Natural killer cell (primary cell): ENCODE data around the gene ATP2B1. TPM values are rescaled to one million over a fixed set of nuclear protein-coding genes. Genes with fewer than 3 reads are reported as not detected.
A peak's percentile ranks its signal among the peaks of the same experiment; 100 is the strongest.

Source experiments
- ATAC-seq, 3 donors: fragments of 150-1000 bp in 2 of 3; fragments of 200-7000 bp in 1 of 3; cut with Tn5 transposase; 1 replicate in 1 of 3; 2 replicates in 2 of 3; pipeline ENCODE4 v1.10.0; 2021; ENCODE audit warnings: mild to moderate bottlenecking in 2 of 3, moderate library complexity in 2 of 3
- DNase-seq, 2 donors: peaks; one replicate each; pipeline versions ENCODE4 v3.0.0 to v3.0.0-alpha.2; 2013 to 2021; ENCODE audit warnings: mixed read lengths in 1 of 2
- H3K27ac ChIP-seq: one replicate; pipeline ENCODE4 v1.5.1; 2013; ENCODE audit warnings: mild to moderate bottlenecking, low read length
- H3K27me3 ChIP-seq: one replicate; pipeline ENCODE4 v1.6.1; 2013; ENCODE audit warnings: low read length; ENCODE audit not compliant: control insufficient read depth, insufficient read depth
- H3K36me3 ChIP-seq: one replicate; pipeline ENCODE4 v1.6.1; 2013; ENCODE audit warnings: low read length; ENCODE audit not compliant: control insufficient read depth, insufficient read depth
- H3K4me1 ChIP-seq: one replicate; pipeline ENCODE4 v1.6.1; 2013; ENCODE audit warnings: low read length; ENCODE audit not compliant: control insufficient read depth, insufficient read depth
- H3K4me3 ChIP-seq: one replicate; pipeline ENCODE4 v1.5.1; 2013; ENCODE audit warnings: low read length
- H3K9me3 ChIP-seq: one replicate; pipeline ENCODE4 v1.6.1; 2013; ENCODE audit warnings: low read length; ENCODE audit not compliant: control insufficient read depth, insufficient read depth
- H3K27ac Mint-ChIP-seq, 2 donors: one replicate each; pipeline ENCODE4 v1.8.0; 2022; ENCODE audit warnings: mild to moderate bottlenecking in 2 of 2, mixed read lengths in 2 of 2, moderate library complexity in 1 of 2
- H3K27me3 Mint-ChIP-seq, 2 donors: one replicate each; pipeline ENCODE4 v1.8.0; 2022; ENCODE audit warnings: low read depth in 2 of 2, mixed read lengths in 2 of 2
- H3K36me3 Mint-ChIP-seq: one replicate; pipeline ENCODE4 v1.8.0; 2022; ENCODE audit warnings: mixed read lengths
- H3K4me1 Mint-ChIP-seq, 2 donors: one replicate each; pipeline ENCODE4 v1.8.0; 2022; ENCODE audit warnings: mixed read lengths in 2 of 2
- H3K4me3 Mint-ChIP-seq: one replicate; pipeline ENCODE4 v1.8.0; 2022; ENCODE audit warnings: mild to moderate bottlenecking, moderate library complexity, mixed read lengths
- H3K9me3 Mint-ChIP-seq, 2 donors: one replicate each; pipeline ENCODE4 v1.8.0; 2022; ENCODE audit warnings: mixed read lengths in 2 of 2
- WGBS: methylation state at CpG from one replicate; pipeline ENCODE4 v1.1.7; 2013; ENCODE audit warnings: missing lambda C conversion rate; ENCODE audit not compliant: insufficient coverage; 5-methylcytosine and 5-hydroxymethylcytosine counted together
- intact Hi-C: fragments of 100-400 bp; cut with micrococcal nuclease; formaldehyde crosslinking; loops from one replicate; pipeline ENCODE4 v1.14.2; 2022
- total RNA-seq, 4 donors: library from RNA; stranded (reverse); fragments of 120-200 nt in 1 of 4; gene quantifications; one replicate each; pipeline versions ENCODE4 v1.2.3 to v1.2.4, GENCODE V29; 2013 to 2022
- TF ChIP-seq, protein P1 (sequence below): fragments of 200-600 bp; IDR thresholded peaks from one replicate; pipeline ENCODE4 v1.8.0; 2022; ENCODE audit warnings: antibody characterized with exemption

Gene ATP2B1
- total RNA-seq, 3 donors from 2014 or later (not counting 1 experiment from before 2014, with no cell fraction given): 87.8 to 97.6 (median 97.3) TPM

DNA sequence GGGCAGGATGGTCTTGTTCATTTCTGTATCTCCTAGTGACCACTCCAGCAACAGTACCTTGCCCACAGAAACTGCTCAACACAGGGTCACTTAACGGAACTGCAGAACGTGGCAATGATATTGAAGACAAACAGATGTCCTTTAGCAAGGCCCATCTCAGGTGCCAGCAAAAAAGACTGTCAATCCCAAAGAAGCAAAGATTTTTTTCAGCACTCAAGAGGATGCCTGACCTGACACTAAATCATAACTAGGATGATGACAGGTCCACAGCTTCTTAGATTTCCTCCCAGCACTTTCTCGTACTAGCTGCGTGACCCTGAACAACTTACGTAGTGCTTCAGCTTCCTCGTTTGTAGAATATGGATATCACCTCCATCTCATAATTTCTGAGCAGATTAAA, 39.4 kb downstream of the ATP2B1 start:
- no peak for DNase-seq
- 92% methylated on average over 6 of the region's 6 CpGs for WGBS
- H3K27ac Mint-ChIP-seq: no peak overlapping the region
- H3K4me3 Mint-ChIP-seq: no peak overlapping the region
- H3K36me3 Mint-ChIP-seq: no peaks in the 10 kb centered on the region
- ATAC-seq: no peak
- Histone ChIP-seq H3K9me3 (no peaks in the 10 kb centered on the region), H3K4me1 (peaks cover 5% of the 10 kb centered on the region), H3K36me3 (no peaks in the 10 kb centered on the region), H3K4me3 (no peak overlapping the region), H3K27ac (no peak overlapping the region), H3K27me3 (no peaks in the 10 kb centered on the region)
- no peaks in the 10 kb centered on the region for H3K27me3 Mint-ChIP-seq
- intact Hi-C loops: no loop called here
- TF ChIP-seq, protein P1, sequence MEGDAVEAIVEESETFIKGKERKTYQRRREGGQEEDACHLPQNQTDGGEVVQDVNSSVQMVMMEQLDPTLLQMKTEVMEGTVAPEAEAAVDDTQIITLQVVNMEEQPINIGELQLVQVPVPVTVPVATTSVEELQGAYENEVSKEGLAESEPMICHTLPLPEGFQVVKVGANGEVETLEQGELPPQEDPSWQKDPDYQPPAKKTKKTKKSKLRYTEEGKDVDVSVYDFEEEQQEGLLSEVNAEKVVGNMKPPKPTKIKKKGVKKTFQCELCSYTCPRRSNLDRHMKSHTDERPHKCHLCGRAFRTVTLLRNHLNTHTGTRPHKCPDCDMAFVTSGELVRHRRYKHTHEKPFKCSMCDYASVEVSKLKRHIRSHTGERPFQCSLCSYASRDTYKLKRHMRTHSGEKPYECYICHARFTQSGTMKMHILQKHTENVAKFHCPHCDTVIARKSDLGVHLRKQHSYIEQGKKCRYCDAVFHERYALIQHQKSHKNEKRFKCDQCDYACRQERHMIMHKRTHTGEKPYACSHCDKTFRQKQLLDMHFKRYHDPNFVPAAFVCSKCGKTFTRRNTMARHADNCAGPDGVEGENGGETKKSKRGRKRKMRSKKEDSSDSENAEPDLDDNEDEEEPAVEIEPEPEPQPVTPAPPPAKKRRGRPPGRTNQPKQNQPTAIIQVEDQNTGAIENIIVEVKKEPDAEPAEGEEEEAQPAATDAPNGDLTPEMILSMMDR: no peak
- H3K4me1 Mint-ChIP-seq: peaks cover 73 to 87% of the 10 kb centered on the region in 2 donors
- H3K9me3 Mint-ChIP-seq: no peaks in the 10 kb centered on the region

DNA sequence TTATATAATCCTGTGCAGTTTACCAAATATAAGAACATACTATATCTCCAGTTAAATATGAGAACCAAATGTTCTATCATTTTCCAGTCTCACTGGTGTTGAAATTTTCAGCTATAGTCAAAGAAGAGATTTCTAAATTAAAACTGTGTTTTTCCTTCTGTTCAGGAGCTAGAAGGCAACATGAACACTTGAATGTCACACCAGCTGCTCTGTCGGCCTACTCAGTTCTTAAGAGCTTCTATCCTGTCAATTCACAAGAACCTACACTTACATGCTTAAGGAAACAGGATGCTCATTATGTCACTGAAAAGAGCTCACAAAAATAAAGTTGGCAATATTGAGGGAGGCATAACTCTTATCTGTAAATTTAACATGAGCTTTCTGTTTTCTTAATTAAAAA, 43.1 kb downstream of the ATP2B1 start:
- no peaks in the 10 kb centered on the region for H3K36me3 Mint-ChIP-seq
- Histone ChIP-seq H3K27me3 (no peaks in the 10 kb centered on the region), H3K4me3 (no peak overlapping the region), H3K27ac (no peak overlapping the region), H3K36me3 (no peaks in the 10 kb centered on the region), H3K9me3 (no peaks in the 10 kb centered on the region), H3K4me1 (no peaks in the 10 kb centered on the region)
- intact Hi-C loops: no loop called here
- TF ChIP-seq, protein P1: no peak
- ATAC-seq (no peak), DNase-seq (no peak)
- 50% methylated on average over 1 of the region's 1 CpG for WGBS
- no peaks in the 10 kb centered on the region for H3K9me3 Mint-ChIP-seq
- peaks cover 65 to 79% of the 10 kb centered on the region in 2 donors for H3K4me1 Mint-ChIP-seq
- no peaks in the 10 kb centered on the region for H3K27me3 Mint-ChIP-seq
- H3K27ac Mint-ChIP-seq: peak overlapping the region; percentile 24 to 25
- H3K4me3 Mint-ChIP-seq: no peak overlapping the region

DNA sequence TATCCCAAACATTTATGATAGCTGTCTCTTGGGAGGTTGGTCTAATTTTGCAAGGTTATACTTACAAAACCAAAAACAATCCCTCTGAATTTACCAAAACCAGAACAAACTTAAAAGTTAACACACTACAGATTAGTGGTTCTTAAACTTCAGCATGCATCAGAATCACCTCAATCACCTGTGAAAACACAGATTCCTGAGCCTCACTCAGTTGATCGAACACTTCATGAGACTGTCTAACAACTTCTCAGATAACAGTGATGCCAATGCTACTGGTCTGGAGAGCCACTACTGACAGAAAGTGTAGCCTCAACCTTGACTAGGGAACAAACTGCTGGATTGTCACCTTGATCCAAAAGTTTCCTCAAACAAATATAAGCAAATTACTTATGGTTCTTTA, 44.2 kb downstream of the ATP2B1 start:
- no peaks in the 10 kb centered on the region for H3K27me3 Mint-ChIP-seq
- DNase-seq (no peak), ATAC-seq (peak in 1 of 3 donors; percentile 17)
- Histone ChIP-seq H3K27me3 (no peaks in the 10 kb centered on the region), H3K27ac (no peak overlapping the region), H3K4me3 (no peak overlapping the region), H3K4me1 (no peaks in the 10 kb centered on the region), H3K9me3 (no peaks in the 10 kb centered on the region), H3K36me3 (peaks cover under 1% of the 10 kb centered on the region)
- H3K4me3 Mint-ChIP-seq: no peak overlapping the region
- H3K9me3 Mint-ChIP-seq: no peaks in the 10 kb centered on the region
- peaks cover 61 to 70% of the 10 kb centered on the region in 2 donors for H3K4me1 Mint-ChIP-seq
- 85% methylated on average over 1 of the region's 1 CpG for WGBS
- TF ChIP-seq, protein P1: no peak
- intact Hi-C loops: loop anchor here (5.0 kb wide), 1 partner anchor 43 kb away; the partner anchor contains the start of gene ATP2B1
- no peaks in the 10 kb centered on the region for H3K36me3 Mint-ChIP-seq
- peak overlapping the region; percentile 2 to 53 for H3K27ac Mint-ChIP-seq
